ENCODE results near the gene ITGA7.

ITGA7 gene

GRCh38 chr12:55718015-55718414 is 10.3 kb upstream of the ITGA7 start:
- DNase-seq (ENCODE audit: low read depth in 2 of 2) = no peak

GRCh38 chr12:55717011-55718007 is 9.6 kb upstream of the ITGA7 start:
- no peak for DNase-seq (ENCODE audit: low read depth in 2 of 2)

DNA sequence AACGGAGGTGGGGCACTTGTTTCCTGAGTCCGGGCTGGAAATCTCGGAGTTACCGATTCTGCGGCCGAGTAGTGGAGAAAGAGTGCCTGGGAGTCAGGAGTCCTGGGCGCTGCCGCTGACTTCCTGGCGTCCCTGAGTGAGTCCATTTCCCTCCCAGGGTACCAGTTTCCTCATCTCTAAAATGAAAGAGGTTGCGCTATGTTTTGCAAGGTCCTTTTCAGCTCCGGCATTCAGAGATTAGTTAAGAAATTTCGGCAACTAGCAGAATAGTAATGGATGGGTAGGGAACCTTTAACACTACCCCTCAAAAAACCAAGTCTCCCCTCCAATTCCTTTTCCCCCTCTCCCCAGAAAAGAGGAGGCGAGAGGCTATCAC is 8.9 kb upstream of the ITGA7 start:
- no peak for DNase-seq (ENCODE audit: low read depth in 2 of 2)

- DNase-seq (ENCODE audit: low read depth in 2 of 2) = peak; percentile 84 to 95
Observed at GRCh38 chr12:55715833-55716581, 8.3 kb upstream of the ITGA7 start, which contains the start of gene BLOC1S1. TSS of gene BLOC1S1 (plus strand) at chr12:55716046. CDS start at chr12:55716052, 6 bp downstream.

DNA sequence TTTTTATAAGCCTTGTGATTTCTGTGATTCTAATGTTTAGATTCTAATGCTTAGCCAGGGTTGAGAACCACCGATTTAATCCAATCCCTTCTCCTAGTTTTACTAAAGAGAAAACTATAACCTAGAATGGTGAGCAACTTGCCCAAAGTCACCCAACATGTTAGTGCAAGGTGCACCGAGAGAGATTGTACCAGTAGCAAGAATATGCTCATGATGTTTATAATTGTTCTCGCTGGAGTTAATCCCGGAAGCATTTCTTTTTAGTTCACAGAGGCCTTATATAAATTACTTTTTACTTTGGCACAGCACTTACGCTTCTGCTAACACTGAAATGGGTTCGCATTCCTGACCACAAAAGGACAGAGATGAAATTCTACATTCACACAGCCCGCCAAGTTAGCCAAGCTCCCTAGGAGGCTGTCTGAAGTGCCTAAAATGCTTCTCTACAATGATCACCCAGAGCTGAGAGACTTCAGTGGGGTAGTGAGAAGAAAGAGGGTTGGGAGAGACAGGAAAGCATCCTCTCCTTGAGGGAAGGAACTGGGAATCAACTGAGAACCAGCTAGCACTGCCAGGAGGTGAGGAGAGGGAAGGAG is 7.6 kb upstream of the ITGA7 start:
- DNase-seq (ENCODE audit: low read depth in 2 of 2) = no peak

DNA sequence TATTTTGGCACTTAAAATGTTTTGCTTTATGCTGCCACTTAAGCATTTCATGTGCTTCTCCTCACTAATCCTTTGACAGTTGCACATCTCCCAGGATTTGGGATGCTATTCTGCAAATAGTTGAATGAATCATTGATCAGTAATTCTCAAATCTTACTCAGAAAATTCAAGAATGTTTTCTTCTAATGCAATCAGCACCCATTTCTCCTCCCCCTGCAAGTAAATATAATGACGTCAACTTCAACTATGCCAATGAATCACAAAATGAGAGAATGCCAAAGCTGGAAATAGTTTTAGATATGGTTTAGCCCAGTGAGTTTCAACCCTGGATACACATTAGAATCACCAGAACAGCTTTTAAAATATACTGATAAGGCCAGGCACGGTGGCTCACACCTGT is 6.0 kb upstream of the ITGA7 start:
- DNase-seq (ENCODE audit: low read depth in 2 of 2) = no peak

DNA sequence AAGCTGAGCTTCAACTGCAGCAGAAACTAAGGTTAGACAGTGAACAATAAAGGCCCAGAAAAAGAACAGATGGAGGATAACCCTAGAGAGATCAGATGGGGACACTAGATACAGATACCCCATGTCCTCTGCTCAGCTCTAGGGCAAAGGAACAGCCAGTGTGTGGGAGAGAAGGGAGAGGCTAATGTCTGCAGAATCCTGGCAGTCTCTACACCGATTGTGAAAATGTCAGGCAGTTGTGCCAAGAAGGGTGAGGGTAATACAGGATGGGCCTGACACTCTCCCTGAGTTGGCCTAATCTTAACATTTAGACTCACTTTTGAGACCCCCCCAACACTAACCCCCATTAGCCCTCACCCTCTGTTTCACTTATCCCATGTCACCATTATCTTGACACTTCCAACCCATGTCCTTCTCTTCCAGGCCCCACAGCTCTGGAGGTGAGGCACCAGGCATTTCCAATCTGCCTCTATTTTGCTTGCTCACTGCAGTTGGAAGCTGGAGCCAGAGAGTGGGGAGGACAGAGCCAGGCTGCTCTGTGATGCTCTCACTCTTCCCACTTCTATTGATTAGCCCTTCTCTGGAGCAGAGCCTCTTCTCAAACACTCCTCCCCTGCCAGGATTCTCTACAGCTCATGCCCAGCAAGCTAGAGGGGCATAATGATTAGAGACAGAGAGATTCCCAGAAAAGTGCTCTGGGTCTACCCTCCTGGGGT is 5.2 kb upstream of the ITGA7 start:
- DNase-seq (ENCODE audit: low read depth in 2 of 2) = no peak

- DNase-seq (ENCODE audit: low read depth in 2 of 2) = no peak
Observed at GRCh38 chr12:55711786-55712553, 4.3 kb upstream of the ITGA7 start.

DNA sequence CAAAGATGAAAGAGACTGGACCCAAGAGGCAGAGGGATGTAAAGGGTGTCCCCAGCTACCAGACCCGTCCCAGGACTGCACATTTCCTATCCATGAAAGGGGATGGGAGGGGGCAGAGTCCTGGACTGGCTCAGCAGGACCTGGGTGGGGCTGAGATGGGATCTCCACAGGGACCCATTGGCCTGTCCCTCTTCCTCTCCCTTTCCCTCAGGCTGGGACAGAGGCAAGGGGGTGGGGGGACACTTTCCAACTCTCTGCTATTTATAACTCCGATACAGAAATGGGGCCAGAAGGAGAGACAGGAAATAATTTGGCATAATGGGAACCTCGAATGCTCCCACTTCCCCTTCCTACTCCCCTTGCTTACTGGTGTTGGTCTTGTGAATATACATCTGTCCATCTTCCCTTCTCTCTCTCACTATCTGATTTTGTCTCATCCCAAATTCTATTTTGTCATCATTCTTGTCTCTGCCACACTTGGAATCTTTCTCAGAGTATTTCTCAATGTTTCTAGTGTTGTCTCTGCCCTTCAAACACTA is 1.1 kb upstream of the ITGA7 start:
- no peak for DNase-seq (ENCODE audit: low read depth in 2 of 2)

DNA sequence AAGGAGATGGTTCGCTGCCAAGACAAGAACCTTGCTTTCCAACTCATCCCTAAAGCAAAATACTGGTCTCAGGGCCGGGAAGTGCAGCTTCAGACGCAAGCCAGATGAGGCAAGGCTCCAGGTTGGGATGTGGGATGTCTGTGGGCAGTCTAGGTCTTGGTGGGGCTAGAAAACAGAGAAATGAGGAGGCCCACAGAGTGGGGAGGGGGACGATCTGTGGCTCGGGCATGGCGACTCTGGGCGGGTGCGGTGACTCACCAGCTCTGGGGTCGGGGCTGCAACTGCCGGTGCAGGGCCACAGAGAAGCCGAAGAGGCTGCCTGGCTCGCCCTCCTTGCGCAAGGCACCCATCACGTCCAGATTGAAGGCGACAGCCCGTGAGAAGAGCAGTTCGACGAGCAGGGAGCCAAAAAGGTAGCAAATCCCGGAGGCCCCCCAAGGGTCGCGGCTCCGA is 459 bp downstream of the ITGA7 start:
- no peak for DNase-seq (ENCODE audit: low read depth in 2 of 2)

DNA sequence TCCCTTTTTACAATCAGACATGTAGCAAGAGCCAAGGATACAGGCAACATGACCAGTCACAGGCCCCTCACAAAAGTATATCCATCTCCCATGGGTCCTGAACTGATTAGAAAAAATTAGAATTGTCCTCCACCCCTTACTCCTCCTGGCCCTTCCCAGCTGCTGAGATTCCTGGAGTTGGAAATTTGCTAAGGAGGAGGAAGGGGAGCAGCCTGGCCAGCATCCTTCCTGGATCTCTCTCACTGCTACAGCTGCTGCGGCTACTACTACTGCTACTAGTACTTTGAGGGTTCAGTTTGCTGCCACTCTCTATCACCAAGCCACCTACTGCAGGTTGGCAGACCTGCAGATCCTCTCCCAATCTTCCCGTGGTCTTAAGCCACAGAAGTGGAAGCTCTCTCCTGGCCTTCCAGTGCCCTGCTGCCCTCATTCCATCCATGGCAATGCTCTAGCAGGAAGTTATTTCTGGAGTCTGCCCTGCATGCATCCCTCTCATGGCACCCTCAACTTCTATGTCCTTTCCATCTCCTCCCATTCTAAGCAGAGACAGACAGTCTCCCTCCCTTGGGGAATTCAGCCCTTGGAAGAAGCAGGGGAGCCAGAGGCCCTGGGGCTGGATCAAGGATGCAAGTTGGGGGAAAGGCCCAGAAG is 1.0 kb downstream of the ITGA7 start:
- DNase-seq (ENCODE audit: low read depth in 2 of 2) = no peak

DNA sequence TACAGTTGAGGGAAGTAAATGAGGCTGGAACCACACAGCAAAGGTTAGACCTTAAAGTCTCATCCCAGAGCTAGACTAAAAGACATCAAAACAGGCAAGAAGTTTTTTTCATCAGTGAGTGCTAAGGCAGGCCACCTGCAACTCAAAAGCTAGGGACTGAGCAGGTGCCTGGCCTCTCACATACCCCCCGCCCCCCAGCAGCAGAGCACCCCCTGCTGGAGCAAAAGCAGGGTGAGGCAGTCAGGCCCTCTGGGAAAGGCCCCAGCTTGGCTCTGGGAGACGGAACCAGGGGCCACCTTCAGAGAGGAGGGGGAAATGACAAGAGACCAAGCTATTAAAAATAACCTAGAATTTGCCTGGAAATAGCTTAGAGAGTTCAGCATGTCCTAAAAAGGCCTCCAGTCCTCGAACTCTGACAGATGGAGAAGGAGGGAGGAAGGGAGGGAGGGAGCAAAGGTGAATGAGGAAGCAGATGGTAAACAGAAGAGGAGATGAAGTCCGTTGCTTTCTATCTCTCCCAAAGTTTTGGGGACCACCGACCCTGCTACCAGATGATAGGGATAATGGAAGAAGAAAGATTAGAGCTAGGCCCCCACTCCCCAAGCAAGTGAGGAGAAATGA is 1.8 kb downstream of the ITGA7 start:
- no peak for DNase-seq (ENCODE audit: low read depth in 2 of 2)

DNA sequence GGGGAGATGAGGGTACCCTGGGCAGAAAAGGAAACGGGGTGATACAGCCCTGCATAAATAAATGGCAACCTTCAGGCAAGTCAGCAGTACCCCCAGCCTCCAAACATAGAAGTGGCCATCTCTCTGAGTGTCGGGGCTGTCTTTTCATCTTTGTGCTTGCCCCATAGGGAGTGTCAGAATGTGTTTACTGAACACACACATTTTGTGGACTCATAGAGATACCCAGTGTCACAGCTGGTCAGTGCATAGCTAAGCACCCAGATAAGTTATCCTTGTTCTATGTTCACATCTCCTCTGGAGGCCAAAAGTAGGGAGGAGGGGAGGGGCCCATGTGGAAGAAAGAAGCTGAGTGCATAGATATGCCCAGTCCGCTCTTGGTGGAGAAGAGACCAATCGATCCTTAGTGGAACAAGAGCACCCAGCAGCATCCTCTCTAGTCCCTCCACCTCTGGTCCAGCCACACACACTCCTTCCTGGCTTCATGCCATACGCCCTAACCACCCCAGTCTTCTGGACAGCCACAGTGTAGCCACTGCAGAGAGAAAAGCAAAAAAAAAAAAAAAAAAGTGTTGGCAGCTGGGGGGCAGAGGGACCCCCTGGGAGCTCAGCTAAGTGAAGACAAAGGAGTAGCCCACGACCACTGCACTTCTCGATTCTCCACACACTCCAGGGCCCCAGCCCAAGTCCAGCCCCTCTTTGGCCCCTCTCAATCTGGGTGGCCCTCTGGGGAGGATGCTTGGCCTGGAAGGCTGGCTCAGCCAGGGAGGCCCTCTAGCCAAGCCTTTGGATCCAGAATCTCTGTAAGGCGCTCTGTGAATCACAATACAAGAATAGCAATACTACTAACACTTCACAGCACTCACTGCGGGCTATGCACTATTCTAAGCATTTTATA is 2.6 kb downstream of the ITGA7 start:
- DNase-seq (ENCODE audit: low read depth in 2 of 2) = no peak

- DNase-seq (ENCODE audit: low read depth in 2 of 2) = no peak
Observed at GRCh38 chr12:55703901-55704761, 3.6 kb downstream of the ITGA7 start.

DNA sequence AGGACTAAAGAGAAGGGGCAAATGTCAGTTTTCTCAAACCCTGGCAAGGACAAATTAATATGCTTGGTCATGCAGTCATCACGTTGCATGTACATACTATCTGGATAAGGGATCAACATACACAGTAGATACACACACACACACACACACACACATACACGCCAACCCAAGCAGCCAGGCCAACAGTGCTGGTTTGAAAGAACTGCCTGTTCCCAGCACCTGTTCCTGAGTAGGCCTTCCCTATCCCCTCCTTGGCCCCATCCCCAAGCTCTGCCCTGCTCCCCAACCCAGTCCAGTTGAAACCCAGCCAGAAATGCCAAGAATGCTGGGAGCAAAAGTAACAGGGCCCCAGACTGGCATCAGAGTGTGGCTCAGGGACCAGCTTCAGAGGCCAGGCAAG is 4.4 kb downstream of the ITGA7 start:
- DNase-seq (ENCODE audit: low read depth in 2 of 2) = no peak

DNA sequence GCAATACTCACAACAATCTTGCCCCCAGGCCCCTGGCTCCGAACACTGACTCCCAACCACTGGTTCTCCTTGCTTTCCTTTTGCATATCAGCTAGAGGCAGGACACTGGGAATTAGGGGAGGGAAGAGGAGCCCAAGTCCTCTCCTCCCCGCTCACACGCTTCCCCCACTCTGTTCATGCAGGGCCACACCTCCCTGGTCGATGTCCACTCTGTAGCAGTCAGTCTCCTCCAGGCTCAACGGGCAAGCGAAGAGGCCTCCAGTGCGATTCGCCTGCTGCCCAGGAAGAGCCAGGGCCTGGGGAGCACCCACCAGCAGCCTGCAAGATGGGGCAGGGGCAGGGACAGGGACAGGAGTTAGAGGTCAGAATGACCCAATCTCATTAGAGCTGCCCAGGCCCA is 4.8 kb downstream of the ITGA7 start:
- no peak for DNase-seq (ENCODE audit: low read depth in 2 of 2)

- no peak for DNase-seq (ENCODE audit: low read depth in 2 of 2)
Observed at GRCh38 chr12:55700255-55701018, 7.3 kb downstream of the ITGA7 start.

All from stimulated activated CD4-positive, alpha-beta T cell treated with anti-CD3 and anti-CD28 coated beads, Interleukin-1b, Interleukin-23, amount 100 ng/mL, for 4 hours (primary cell).